ENCODE data around the gene LRP1B.

LRP1B gene

GRCh38 chr2:142037744-142038143, 93.1 kb downstream of the LRP1B start:
- FAIRE-seq, result no peak

GRCh38 chr2:142037066-142037465, 93.8 kb downstream of the LRP1B start:
- no peak for FAIRE-seq

GRCh38 chr2:142033393-142033792, 97.4 kb downstream of the LRP1B start:
- no peak for FAIRE-seq

- no peak for FAIRE-seq
Measured at GRCh38 chr2:142031656-142032055, 99.2 kb downstream of the LRP1B start.

GRCh38 chr2:142030735-142031134, 100.1 kb downstream of the LRP1B start:
- no peak for FAIRE-seq

GRCh38 chr2:142029974-142030373, 100.8 kb downstream of the LRP1B start:
- FAIRE-seq, result no peak

GRCh38 chr2:142025394-142025793, 105.4 kb downstream of the LRP1B start:
- FAIRE-seq, result no peak

- no peak for FAIRE-seq
Measured at GRCh38 chr2:142020368-142020767, 110.4 kb downstream of the LRP1B start.

- no peak for FAIRE-seq
Measured at GRCh38 chr2:142014536-142014935, 116.3 kb downstream of the LRP1B start.

- FAIRE-seq, result no peak
Measured at GRCh38 chr2:142012797-142013196, 118.0 kb downstream of the LRP1B start.

- FAIRE-seq, result no peak
Measured at GRCh38 chr2:142010477-142011270, 120.1 kb downstream of the LRP1B start.

GRCh38 chr2:142008135-142008744, 122.6 kb downstream of the LRP1B start:
- no peak for FAIRE-seq

GRCh38 chr2:141994066-141994465, 136.8 kb downstream of the LRP1B start:
- FAIRE-seq, result no peak

- FAIRE-seq, result no peak
Measured at GRCh38 chr2:141992695-141993094, 138.1 kb downstream of the LRP1B start.

GRCh38 chr2:141968433-141968832, 162.4 kb downstream of the LRP1B start:
- FAIRE-seq, result no peak

- FAIRE-seq, result no peak
Measured at GRCh38 chr2:141967980-141968379, 162.8 kb downstream of the LRP1B start.

GRCh38 chr2:141967503-141967902, 163.3 kb downstream of the LRP1B start:
- no peak for FAIRE-seq

- no peak for FAIRE-seq
Measured at GRCh38 chr2:141959941-141960340, 170.9 kb downstream of the LRP1B start.

GRCh38 chr2:141959016-141959415, 171.8 kb downstream of the LRP1B start:
- FAIRE-seq, result no peak

GRCh38 chr2:141957827-141958450, 172.9 kb downstream of the LRP1B start:
- FAIRE-seq, result no peak

- FAIRE-seq, result no peak
Measured at GRCh38 chr2:141957321-141957720, 173.5 kb downstream of the LRP1B start.

GRCh38 chr2:141947396-141948114, 183.3 kb downstream of the LRP1B start:
- FAIRE-seq, result no peak

GRCh38 chr2:141946016-141946415, 184.8 kb downstream of the LRP1B start:
- no peak for FAIRE-seq
